Endothelial cell of umbilical vein (primary cell): ENCODE results near the gene CD40. TPM values are rescaled to one million over a fixed set of nuclear protein-coding genes. Genes with fewer than 3 reads are reported as not detected.
A peak's percentile ranks its signal among the peaks of the same experiment; 100 is the strongest.
"Not testable (repeated sequence)": the region's sequence is repeated elsewhere in the genome, so short reads cannot be mapped to it uniquely, and the experiment has no call there.

Source experiments
- BruUV-seq: library from RNA; stranded (reverse); fragments of 400-500 nt; replicated peaks from 2 replicates; lab custom pipeline; 2021; lab: Mats Ljungman, UMichigan
- CTCF ChIA-PET: fragments of 300-600, 350-600 bp; sonication (Branson Sonifier 250); formaldehyde crosslinking; loops from one replicate; lab custom pipeline; 2021; ENCODE audit warnings: antibody characterized with exemption, inconsistent platforms; lab: Charles Lee
- POLR2A ChIA-PET: fragments of 300-600, 350-600 bp; sonication (Branson Sonifier 250); formaldehyde crosslinking; loops from one replicate; lab custom pipeline; 2021; ENCODE audit warnings: antibody characterized with exemption, inconsistent platforms; lab: Charles Lee
- DNase-seq: peaks from one replicate; pipeline ENCODE4 v3.0.0-alpha.2; 2011; ENCODE audit warnings: low read depth, low spot score
- FAIRE-seq: peaks from 2 replicates; lab custom pipeline; 2011; peaks lifted over from hg19 to GRCh38; lab: Jason Lieb, UNC
- H2AFZ ChIP-seq: 2 replicates; pipeline ENCODE4 v1.6.0; 2012; ENCODE audit warnings: low read depth, low read length, control low read depth, inconsistent platforms
- H3K27ac ChIP-seq: 2 replicates; pipeline ENCODE4 v1.5.1; 2011; ENCODE audit warnings: low read depth, mild to moderate bottlenecking, control low read depth, low read length, moderate library complexity; ENCODE audit not compliant: insufficient read depth
- H3K27me3 ChIP-seq, 2 experiments: 2 replicates each; pipeline versions ENCODE4 v1.6.0 to v1.6.1; 2011; ENCODE audit warnings: low read length in 2 of 2, mixed read lengths in 1 of 2; ENCODE audit not compliant: control insufficient read depth in 2 of 2, insufficient read depth in 2 of 2
- H3K36me3 ChIP-seq, 2 experiments: 2 replicates in 1 of 2; 3 replicates in 1 of 2; pipeline ENCODE4 v1.5.1; 2011; ENCODE audit warnings: low read length in 2 of 2, mild to moderate bottlenecking in 1 of 2, moderate library complexity in 1 of 2; ENCODE audit not compliant: control insufficient read depth in 2 of 2, insufficient read depth in 2 of 2; ENCODE audit errors: extremely low read depth in 1 of 2
- H3K4me1 ChIP-seq: 3 replicates; pipeline ENCODE4 v1.5.1; 2011; ENCODE audit warnings: mild to moderate bottlenecking, low read length; ENCODE audit not compliant: control insufficient read depth, insufficient read depth; ENCODE audit errors: extremely low read depth
- H3K4me2 ChIP-seq: 2 replicates; pipeline ENCODE4 v1.6.1; 2011; ENCODE audit warnings: low read length, control low read depth, mixed read lengths; ENCODE audit not compliant: insufficient read depth
- H3K4me3 ChIP-seq, 3 experiments: fragments of 200-600 bp in 1 of 3; sonication (generic), shearing (Covaris generic) in 1 of 3; replicated peaks in 1 of 3; 2 replicates each; pipeline ENCODE4 v1.5.1; 2011 to 2016; ENCODE audit warnings: control low read depth in 3 of 3, low read length in 3 of 3, mild to moderate bottlenecking in 2 of 3, inconsistent platforms in 1 of 3, low read depth in 1 of 3, moderate library complexity in 1 of 3; ENCODE audit not compliant: insufficient read depth in 1 of 3
- H3K79me2 ChIP-seq: 2 replicates; pipeline ENCODE4 v1.6.0; 2012; ENCODE audit warnings: low read length, inconsistent platforms; ENCODE audit not compliant: control insufficient read depth, insufficient read depth
- H3K9ac ChIP-seq: replicated peaks from 2 replicates; pipeline ENCODE3; 2011; ENCODE audit warnings: low read length, control low read depth; ENCODE audit not compliant: insufficient read depth; ENCODE audit errors: extremely low read depth
- H3K9me1 ChIP-seq: replicated peaks from 3 replicates; pipeline ENCODE4 v1.6.0; 2011; ENCODE audit warnings: mild to moderate bottlenecking, low read length; ENCODE audit not compliant: control insufficient read depth, insufficient read depth; ENCODE audit errors: extremely low read depth
- H3K9me3 ChIP-seq: replicated peaks from 2 replicates; pipeline ENCODE4 v1.5.1; 2012; ENCODE audit warnings: low read length, inconsistent platforms; ENCODE audit not compliant: control insufficient read depth, insufficient read depth
- H4K20me1 ChIP-seq: replicated peaks from 2 replicates; pipeline ENCODE3; 2011; ENCODE audit warnings: mild to moderate bottlenecking, low read length; ENCODE audit not compliant: control insufficient read depth, insufficient read depth; ENCODE audit errors: extremely low read depth
- CTCF ChIP-seq, 2 donors: IDR thresholded peaks; 1 replicate in 1 of 2; 2 replicates in 1 of 2; pipeline ENCODE4 v1.5.1; 2011; ENCODE audit warnings: low read length in 2 of 2, mild to moderate bottlenecking in 2 of 2, moderate library complexity in 2 of 2, control low read depth in 1 of 2, inconsistent platforms in 1 of 2, low read depth in 1 of 2; ENCODE audit not compliant: insufficient read depth in 1 of 2; ENCODE audit errors: extremely low read depth in 1 of 2
- EZH2 ChIP-seq: IDR thresholded peaks from 2 replicates; pipeline ENCODE4 v1.6.1; 2012; ENCODE audit warnings: borderline replicate concordance, low read depth, mild to moderate bottlenecking, moderate library complexity, low read length, inconsistent platforms; ENCODE audit not compliant: severe bottlenecking
- JUN ChIP-seq: IDR thresholded peaks from 2 replicates; pipeline ENCODE4 v1.6.1; 2011; ENCODE audit warnings: borderline replicate concordance, low read depth; ENCODE audit not compliant: insufficient read length, insufficient read depth
- MAX ChIP-seq: IDR thresholded peaks from 2 replicates; pipeline ENCODE4 v1.6.1; 2011; ENCODE audit not compliant: insufficient read depth, insufficient read length
- MYC ChIP-seq: IDR thresholded peaks from one replicate; pipeline ENCODE4 v1.6.1; 2011; ENCODE audit warnings: mild to moderate bottlenecking, low read depth, low read length
- dilution Hi-C: fragments of 300-500 bp; cut with MboI; formaldehyde crosslinking; loops from one replicate; pipeline ENCODE4 v1.15.0; 2019; ENCODE audit warnings: low sequenced_read_pairs; ENCODE audit not compliant: extremely low pct_ligation_motif_present
- intact Hi-C: fragments of 100-400 bp; cut with micrococcal nuclease; formaldehyde crosslinking; loops from one replicate; pipeline ENCODE4 v1.10.0; 2022
- polyA plus RNA-seq, 4 experiments: library from polyadenylated mRNA; depleted of rRNA in 3 of 4; stranded (reverse) in 3 of 4; unstranded in 1 of 4; fragments of >200 nt; gene quantifications; 2 replicates each; pipeline versions ENCODE4 v1.2.1 to v1.2.3, GENCODE V29; 2011 to 2012; ENCODE audit warnings: missing spikeins in 1 of 4
- total RNA-seq: library from RNA; stranded (reverse); gene quantifications from 2 replicates; pipeline ENCODE4 v1.2.3, GENCODE V29; 2021

CD40 gene
- total and polyA plus RNA-seq, 2 donors (not counting 3 experiments of a cell fraction or from before 2014, with no cell fraction given): 36.6 to 38.3 TPM

GRCh38 chr20:46093531-46093930 is 24.6 kb upstream of the CD40 start:
- Histone ChIP-seq H3K4me3 (no peak overlapping the region), H3K4me2 (no peak overlapping the region), H3K27me3 (peaks cover 7 to 13% of the 10 kb centered on the region in 2 experiments), H4K20me1 (no peaks in the 10 kb centered on the region), H3K36me3 (no peaks in the 10 kb centered on the region), H3K79me2 (peaks cover 8% of the 10 kb centered on the region), H3K9me1 (no peaks in the 10 kb centered on the region), H3K9ac (no peak overlapping the region), H3K9me3 (no peaks in the 10 kb centered on the region), H3K4me1 (peaks cover 9% of the 10 kb centered on the region), H2AFZ (no peak overlapping the region), H3K27ac (no peak overlapping the region)
- no peak for DNase-seq
- dilution Hi-C loops: no loop called here
- no peak for TF ChIP-seq MAX
- intact Hi-C loops: no loop called here
- no peak for FAIRE-seq
- CTCF ChIA-PET: no interaction called here
- BruUV-seq: no TSS peak
- POLR2A ChIA-PET: no interaction called here

- peak; percentile 19 for DNase-seq
- Histone ChIP-seq H3K9me1 (no peaks in the 10 kb centered on the region), H3K4me3 (no peak overlapping the region), H3K27ac (no peak overlapping the region), H2AFZ (no peak overlapping the region), H3K4me2 (no peak overlapping the region), H3K27me3 (peaks cover 21 to 48% of the 10 kb centered on the region in 2 experiments), H4K20me1 (no peaks in the 10 kb centered on the region), H3K79me2 (no peaks in the 10 kb centered on the region), H3K4me1 (no peaks in the 10 kb centered on the region), H3K9ac (no peak overlapping the region), H3K9me3 (no peaks in the 10 kb centered on the region), H3K36me3 (no peaks in the 10 kb centered on the region)
- CTCF ChIA-PET: interaction anchor here (0.6 to 2.6 kb wide), 6 partner anchors 29 to 309 kb away, joined by 3 to 19 read pairs (median 3); no protein-coding TSS in a partner anchor
- intact Hi-C loops (no loop called here), dilution Hi-C loops (no loop called here)
- POLR2A ChIA-PET: no interaction called here
- TF ChIP-seq MYC (no peak), CTCF (IDR thresholded peaks at IDR 0.05; ENCODE audit: extremely low read depth in 1 of 2, insufficient read depth in 1 of 2, low read depth in 1 of 2, low read length in 2 of 2) (peak in 1 of 2 donors; percentile 31), JUN (no peak), EZH2 (peak; percentile 23)
- no peak for FAIRE-seq
- no TSS peak for BruUV-seq
Measured at GRCh38 chr20:46099491-46100287, 18.4 kb upstream of the CD40 start.

GRCh38 chr20:46100444-46100843 is 17.7 kb upstream of the CD40 start:
- H3K4me1 ChIP-seq, H3K9me1 ChIP-seq, FAIRE-seq, H3K9ac ChIP-seq, H3K79me2 ChIP-seq, H3K4me2 ChIP-seq, intact Hi-C loops, POLR2A ChIA-PET, dilution Hi-C loops, BruUV-seq, H3K9me3 ChIP-seq, H3K27ac ChIP-seq, H2AFZ ChIP-seq, DNase-seq, H3K36me3 ChIP-seq, H4K20me1 ChIP-seq, H3K4me3 ChIP-seq: not testable (repeated sequence)
- peaks cover 24 to 55% of the 10 kb centered on the region in 2 experiments for H3K27me3 ChIP-seq
- CTCF ChIA-PET: interaction anchor here (2.6 kb wide), 1 partner anchor 74 kb away, joined by 19 read pairs; no protein-coding TSS in a partner anchor
